ENCODE measurements around the gene CHCHD6. TPM values are rescaled to one million over a fixed set of nuclear protein-coding genes. Genes with fewer than 3 reads are reported as not detected.

CHCHD6 gene
- total and polyA plus RNA-seq, 4 donors: 12.1 to 22.6 (median 17.5) TPM

DNA sequence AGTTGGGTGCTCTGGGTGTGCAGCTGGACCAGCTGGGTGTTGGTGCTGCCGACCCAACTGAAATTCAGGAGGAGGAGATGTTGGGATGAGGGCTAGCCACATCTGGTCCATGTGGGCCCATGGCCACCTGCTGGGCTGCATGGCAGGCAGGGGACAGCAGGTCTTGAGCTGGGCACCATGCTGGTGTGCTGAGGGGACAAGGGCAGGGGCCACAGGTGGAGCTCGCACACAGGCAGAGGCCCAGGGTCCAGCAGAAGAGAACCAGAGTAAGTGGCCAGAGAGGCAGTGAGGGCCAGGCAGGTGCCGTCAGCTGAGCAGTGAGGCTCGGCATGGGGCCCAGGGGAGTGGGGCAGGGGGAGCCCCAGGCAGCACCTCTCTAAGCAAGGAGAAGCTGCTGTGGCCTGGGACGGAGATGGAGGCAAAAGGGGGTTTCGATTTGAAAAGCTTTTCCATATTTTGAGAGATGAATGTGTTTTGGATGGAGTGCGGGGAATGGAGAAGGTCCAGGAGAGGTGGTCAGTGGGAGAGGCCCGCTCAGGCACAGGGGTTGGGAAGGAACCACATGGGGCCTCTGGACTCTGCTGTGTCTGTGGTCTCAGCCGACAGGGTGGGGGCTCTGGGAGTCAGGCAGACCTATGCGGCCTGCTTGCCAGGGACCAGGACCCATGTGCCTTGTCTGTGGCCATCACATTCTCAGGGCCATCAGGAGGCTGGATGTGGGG, 248.4 kb downstream of the CHCHD6 start:
- TF ChIP-seq, protein P1, sequence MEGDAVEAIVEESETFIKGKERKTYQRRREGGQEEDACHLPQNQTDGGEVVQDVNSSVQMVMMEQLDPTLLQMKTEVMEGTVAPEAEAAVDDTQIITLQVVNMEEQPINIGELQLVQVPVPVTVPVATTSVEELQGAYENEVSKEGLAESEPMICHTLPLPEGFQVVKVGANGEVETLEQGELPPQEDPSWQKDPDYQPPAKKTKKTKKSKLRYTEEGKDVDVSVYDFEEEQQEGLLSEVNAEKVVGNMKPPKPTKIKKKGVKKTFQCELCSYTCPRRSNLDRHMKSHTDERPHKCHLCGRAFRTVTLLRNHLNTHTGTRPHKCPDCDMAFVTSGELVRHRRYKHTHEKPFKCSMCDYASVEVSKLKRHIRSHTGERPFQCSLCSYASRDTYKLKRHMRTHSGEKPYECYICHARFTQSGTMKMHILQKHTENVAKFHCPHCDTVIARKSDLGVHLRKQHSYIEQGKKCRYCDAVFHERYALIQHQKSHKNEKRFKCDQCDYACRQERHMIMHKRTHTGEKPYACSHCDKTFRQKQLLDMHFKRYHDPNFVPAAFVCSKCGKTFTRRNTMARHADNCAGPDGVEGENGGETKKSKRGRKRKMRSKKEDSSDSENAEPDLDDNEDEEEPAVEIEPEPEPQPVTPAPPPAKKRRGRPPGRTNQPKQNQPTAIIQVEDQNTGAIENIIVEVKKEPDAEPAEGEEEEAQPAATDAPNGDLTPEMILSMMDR (IDR thresholded peaks at IDR 0.05; ENCODE audit: control extremely low read depth, extremely low read depth): no peak
- WGBS, 2 donors: 96% methylated on average over 10 of the region's 10 CpGs
- no peak for ATAC-seq (ENCODE audit: insufficient read depth, low FRiP score)
- peaks cover 0 to under 1% (median 0%) of the 10 kb centered on the region in 4 donors for H3K36me3 ChIP-seq (ENCODE audit: control insufficient read depth in 4 of 4, insufficient read depth in 4 of 4, low read length in 4 of 4)
- H3K4me3 ChIP-seq: no peak overlapping the region
- H3K27ac ChIP-seq (ENCODE audit: low read depth in 1 of 2, low read length in 1 of 2): no peak overlapping the region
- H3K4me1 ChIP-seq (ENCODE audit: control insufficient read depth in 5 of 5, insufficient read depth in 5 of 5, low read length in 5 of 5): no peaks in the 10 kb centered on the region
- DNase-seq: no peak
- no peaks in the 10 kb centered on the region for H3K27me3 ChIP-seq (ENCODE audit: control insufficient read depth in 3 of 3, insufficient read depth in 3 of 3, low read length in 2 of 3)
- H3K9me3 ChIP-seq (ENCODE audit: control insufficient read depth in 4 of 4, insufficient read depth in 3 of 4, low read length in 3 of 4): no peaks in the 10 kb centered on the region
- no peak overlapping the region for H3K9ac ChIP-seq (ENCODE audit: insufficient read depth in 1 of 2, low read length in 2 of 2)

- no peaks in the 10 kb centered on the region for H3K9me3 ChIP-seq (ENCODE audit: control insufficient read depth in 4 of 4, insufficient read depth in 3 of 4, low read length in 3 of 4)
- no peak overlapping the region for H3K9ac ChIP-seq (ENCODE audit: insufficient read depth in 1 of 2, low read length in 2 of 2)
- H3K36me3 ChIP-seq (ENCODE audit: control insufficient read depth in 4 of 4, insufficient read depth in 4 of 4, low read length in 4 of 4): peaks cover 0 to 3% (median 0%) of the 10 kb centered on the region in 4 donors
- no peak for DNase-seq
- H3K27me3 ChIP-seq (ENCODE audit: control insufficient read depth in 3 of 3, insufficient read depth in 3 of 3, low read length in 2 of 3): no peaks in the 10 kb centered on the region
- 97% methylated on average over 12 of the region's 12 CpGs for WGBS, 2 donors
- TF ChIP-seq, protein P1 (IDR thresholded peaks at IDR 0.05; ENCODE audit: control extremely low read depth, extremely low read depth): no peak
- no peak overlapping the region for H3K4me3 ChIP-seq
- H3K4me1 ChIP-seq (ENCODE audit: control insufficient read depth in 5 of 5, insufficient read depth in 5 of 5, low read length in 5 of 5): no peaks in the 10 kb centered on the region
- no peak for ATAC-seq (ENCODE audit: insufficient read depth, low FRiP score)
- no peak overlapping the region for H3K27ac ChIP-seq (ENCODE audit: low read depth in 1 of 2, low read length in 1 of 2)
Observed at GRCh38 chr3:126952983-126953660, 249.1 kb downstream of the CHCHD6 start.

DNA sequence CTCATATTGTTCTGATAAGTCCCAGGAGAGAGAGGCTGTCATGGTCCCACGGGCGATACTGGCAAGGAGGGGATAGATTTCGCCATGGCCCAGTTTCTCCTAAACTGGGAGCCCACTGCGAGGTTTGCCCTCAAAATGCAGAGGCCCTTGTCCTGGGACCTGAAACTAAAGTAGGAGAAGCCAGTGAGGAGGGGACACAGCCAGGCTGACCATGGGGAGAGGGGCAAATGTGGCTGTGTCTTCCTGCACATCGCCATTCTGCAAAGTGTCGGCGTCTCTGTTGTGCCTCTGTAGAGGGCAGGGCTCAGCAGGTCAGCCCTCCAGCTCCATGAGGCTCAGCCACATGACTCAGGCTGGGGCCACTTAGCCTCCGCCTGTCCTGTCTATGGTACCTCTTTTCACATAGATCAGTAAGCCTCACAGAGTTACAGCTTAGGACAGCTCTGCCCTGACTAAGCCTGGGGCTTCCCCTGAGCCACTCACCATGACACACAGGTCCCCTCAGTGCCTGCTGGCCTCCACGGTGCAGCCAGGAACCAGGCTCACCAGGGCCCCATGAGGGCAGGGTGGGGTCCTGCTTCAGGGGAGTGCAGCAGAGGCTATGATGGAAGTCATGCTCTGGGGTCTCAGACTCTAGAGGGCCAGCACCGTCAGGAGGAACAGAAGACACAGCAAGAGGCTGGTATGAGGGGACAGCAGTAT, 250.3 kb downstream of the CHCHD6 start:
- peaks cover 0 to 3% (median 0%) of the 10 kb centered on the region in 4 donors for H3K36me3 ChIP-seq (ENCODE audit: control insufficient read depth in 4 of 4, insufficient read depth in 4 of 4, low read length in 4 of 4)
- H3K27me3 ChIP-seq (ENCODE audit: control insufficient read depth in 3 of 3, insufficient read depth in 3 of 3, low read length in 2 of 3): no peaks in the 10 kb centered on the region
- H3K9ac ChIP-seq (ENCODE audit: insufficient read depth in 1 of 2, low read length in 2 of 2): no peak overlapping the region
- WGBS, 2 donors: 92 to 93% methylated on average over 10 of the region's 10 CpGs
- H3K27ac ChIP-seq (ENCODE audit: low read depth in 1 of 2, low read length in 1 of 2): no peak overlapping the region
- ATAC-seq (ENCODE audit: insufficient read depth, low FRiP score) (no peak), DNase-seq (no peak)
- no peaks in the 10 kb centered on the region for H3K4me1 ChIP-seq (ENCODE audit: control insufficient read depth in 5 of 5, insufficient read depth in 5 of 5, low read length in 5 of 5)
- TF ChIP-seq, protein P1 (IDR thresholded peaks at IDR 0.05; ENCODE audit: control extremely low read depth, extremely low read depth): no peak
- H3K4me3 ChIP-seq: no peak overlapping the region
- H3K9me3 ChIP-seq (ENCODE audit: control insufficient read depth in 4 of 4, insufficient read depth in 3 of 4, low read length in 3 of 4): no peaks in the 10 kb centered on the region
